HK-2 (cell line): Measurements from ENCODE around the gene RAD54L.
"Not testable (repeated sequence)": the region's sequence is repeated elsewhere in the genome, so short reads cannot be mapped to it uniquely, and the experiment has no call there.

Experiments
- DNase-seq: peaks from one replicate; pipeline ENCODE4 v3.0.0-alpha.2; 2018; ENCODE audit not compliant: unreplicated experiment

Gene RAD54L

GRCh38 chr1:46247436-46248121 is at the start of gene RAD54L:
TSS of gene RAD54L (plus strand) at chr1:46247763. CDS start at chr1:46248406, 643 bp downstream.
- DNase-seq: peak; percentile 99

DNA sequence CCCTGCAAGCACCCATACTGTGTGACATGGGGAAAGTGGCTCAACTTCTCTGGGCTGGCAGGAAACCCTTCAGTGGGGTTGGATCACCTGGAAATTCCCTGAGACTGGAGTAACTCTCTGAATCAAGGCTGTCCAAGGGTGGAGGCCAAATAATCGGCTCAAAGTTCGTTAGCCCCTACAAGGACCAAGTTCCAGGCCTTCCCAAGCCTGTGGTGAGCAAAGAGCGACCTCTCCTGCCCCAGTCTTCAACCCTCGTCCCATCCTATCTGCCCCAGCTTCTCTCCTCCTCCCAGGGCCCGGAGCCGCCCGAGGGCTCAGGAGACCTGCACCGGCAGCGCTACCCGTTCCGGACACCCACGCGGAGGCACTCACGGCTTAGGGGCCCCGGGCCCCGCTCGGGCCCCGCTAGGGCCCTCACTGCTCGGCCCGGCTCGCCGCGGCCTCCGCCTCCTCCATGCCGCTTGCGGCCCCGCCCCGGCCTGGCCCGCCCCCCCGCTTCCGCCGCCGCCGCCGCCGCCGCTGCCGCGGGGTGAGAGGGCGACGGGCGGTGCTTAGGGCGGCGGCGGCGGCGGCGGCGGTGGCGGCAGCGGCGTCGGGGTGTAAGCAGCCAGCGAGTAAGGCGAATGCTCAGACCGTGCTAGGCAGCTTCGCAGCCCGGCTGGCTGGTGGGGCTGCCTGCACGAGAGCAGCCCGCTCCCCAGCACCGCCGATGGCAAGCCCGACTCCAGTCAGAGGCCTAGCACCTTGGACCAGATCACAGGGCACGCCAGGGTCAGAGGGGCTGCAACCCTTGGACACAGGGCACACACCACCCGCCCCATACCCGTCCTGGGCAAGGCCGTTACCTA is 49.4 kb upstream of the RAD54L start, which contains the start of gene POMGNT1:
TSS of gene POMGNT1 (minus strand) at position 471 of the 848 bp plus-strand sequence. CDS start 613 bp downstream, outside the sequence.
- DNase-seq: peak; percentile 72

GRCh38 chr1:46199233-46199749 is 48.3 kb upstream of the RAD54L start:
- no peak for DNase-seq

DNA sequence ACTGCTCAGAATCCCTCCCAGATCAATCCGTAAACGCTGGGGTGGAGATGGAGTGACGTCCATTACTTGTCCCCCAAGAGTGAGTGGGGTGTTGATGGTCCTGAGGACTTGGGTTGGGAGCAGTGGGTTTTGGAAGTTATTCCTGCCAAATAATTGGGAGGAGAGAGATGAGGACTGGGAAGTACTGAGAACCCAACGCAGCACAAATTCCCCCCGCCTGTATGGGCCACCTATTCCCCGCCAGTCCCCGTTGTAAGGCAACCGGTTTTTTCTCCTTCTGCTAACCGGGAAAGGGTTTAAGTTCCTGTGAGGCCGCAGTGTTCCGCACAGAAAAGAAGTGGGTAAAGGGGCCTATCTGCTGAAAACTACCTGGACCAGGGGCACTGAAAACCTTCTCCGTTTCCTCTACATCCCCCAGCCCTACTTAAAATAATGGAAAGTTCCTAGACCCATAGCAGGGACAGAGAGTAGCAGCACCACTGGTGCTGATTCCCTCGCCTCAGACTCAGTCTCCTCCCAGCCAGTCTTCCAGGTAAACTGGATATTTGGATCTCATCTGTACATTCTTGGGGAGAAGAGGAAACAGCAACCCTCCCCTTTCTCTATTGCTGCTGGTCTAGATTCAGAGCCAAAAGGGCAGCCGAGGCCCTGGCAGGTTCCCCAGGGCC is 43.7 kb upstream of the RAD54L start:
- no peak for DNase-seq

GRCh38 chr1:46204406-46204742 is 43.2 kb upstream of the RAD54L start:
- no peak for DNase-seq

DNA sequence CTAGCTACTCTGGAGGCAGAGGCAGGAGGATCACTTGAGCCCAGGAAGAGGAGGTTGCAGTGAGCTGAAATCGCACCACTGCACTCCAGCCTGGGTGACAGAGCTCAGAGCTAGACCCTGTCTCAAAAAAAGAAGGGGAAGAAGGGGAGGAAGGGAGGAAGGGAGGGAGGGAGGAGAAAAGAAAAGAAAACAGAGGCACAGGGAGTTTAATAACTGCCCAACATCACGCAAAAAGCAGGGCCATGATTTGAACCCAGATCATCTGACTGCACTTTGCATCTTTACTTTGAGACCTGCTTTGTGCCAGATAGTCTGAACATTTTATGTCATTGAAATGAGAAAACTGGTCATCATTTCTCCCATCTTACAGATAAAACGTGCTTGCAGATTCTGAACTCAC is 42.4 kb upstream of the RAD54L start:
- no peak for DNase-seq

GRCh38 chr1:46205791-46206190 is 41.8 kb upstream of the RAD54L start:
- DNase-seq: no peak

DNA sequence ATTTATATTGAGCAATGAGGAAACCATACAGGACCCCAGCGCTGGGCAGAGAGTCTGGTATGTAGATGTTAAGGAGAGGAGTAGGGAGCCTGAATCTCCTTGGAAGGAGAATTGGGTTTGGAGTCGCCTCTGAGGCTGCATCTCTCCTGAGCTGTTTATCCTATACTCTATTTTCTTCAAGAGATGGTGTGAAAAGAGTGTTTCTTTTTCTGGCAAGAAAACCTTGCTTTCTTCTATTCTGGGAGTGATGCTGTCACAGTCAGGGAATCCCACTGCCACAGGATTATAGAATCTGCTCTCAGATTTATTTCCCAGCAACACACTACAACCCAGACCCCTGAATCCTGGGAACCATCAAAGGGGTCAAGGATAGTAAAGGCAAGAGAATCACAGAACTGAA is 41.2 kb upstream of the RAD54L start:
- DNase-seq: no peak

- no peak for DNase-seq
These were observed 37.0 kb upstream of the RAD54L start for GRCh38 chr1:46210561-46210960.

DNA sequence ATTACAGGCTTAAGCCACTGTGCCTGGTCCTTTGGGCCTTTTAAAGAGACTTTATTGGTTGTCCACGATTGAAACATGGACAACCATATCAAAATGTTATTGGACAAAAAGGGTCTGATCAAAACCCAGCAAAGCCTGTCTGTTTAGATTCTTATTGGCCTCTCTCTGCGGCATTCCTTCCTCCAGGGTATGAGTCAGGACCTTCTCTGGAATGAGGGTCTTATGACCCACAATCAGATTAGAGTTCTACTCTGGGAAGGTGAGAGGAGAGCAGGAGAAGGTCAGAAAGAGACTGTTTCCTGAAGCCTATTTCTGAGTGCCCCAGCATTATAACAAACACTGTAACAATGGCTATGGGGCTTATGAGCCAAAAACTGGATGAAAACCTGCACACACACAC is 36.5 kb upstream of the RAD54L start:
- DNase-seq: no peak

DNA sequence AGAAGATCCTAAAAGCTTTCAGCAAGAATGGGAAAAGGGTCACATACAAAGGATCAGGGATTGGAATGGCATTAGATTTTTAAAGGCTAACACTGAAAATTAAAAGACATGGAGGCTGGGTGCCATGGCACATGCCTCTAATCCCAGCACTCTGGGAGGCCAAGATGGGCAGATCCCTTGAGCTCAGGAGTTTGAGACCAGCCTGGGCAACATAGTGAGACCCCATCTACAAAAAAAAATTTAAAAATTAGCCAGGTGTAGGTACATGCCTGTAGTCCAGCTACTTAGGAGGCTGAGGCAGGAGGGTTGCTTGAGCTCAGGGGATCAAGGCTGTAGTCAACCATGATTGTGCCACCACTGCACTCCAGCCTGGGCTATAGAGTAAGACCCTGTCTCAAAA is 32.1 kb upstream of the RAD54L start:
- no peak for DNase-seq

- DNase-seq: no peak
These were observed 29.1 kb upstream of the RAD54L start for GRCh38 chr1:46218443-46218842.

GRCh38 chr1:46219551-46220520 is 27.7 kb upstream of the RAD54L start:
- DNase-seq: no peak

GRCh38 chr1:46220808-46221207 is 26.8 kb upstream of the RAD54L start:
- no peak for DNase-seq

DNA sequence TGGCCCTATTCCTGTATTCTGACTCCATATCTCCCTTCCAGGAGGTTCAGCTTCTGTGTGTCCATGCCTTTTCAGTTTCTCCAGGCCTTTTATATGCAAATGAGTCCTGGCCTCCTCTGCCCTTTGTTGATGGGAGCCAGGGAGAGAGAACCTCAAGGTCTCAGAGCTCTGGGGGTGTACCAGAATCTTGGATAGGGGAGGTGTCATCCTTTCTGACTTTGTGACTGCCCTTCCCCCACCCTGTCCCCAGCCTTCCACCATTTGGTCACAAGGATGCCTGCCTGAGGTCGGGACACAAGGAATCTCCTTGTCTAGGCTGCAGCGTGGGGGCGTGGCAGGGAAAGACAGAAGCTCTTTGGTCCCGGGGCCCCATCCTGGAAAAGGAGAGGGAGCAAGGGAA is 25.8 kb upstream of the RAD54L start:
- DNase-seq: no peak

- DNase-seq: not testable (repeated sequence)
These were observed 24.5 kb upstream of the RAD54L start for GRCh38 chr1:46223055-46223454.

- peak; percentile 80 for DNase-seq
These were observed 24.1 kb upstream of the RAD54L start for GRCh38 chr1:46223472-46223943.

DNA sequence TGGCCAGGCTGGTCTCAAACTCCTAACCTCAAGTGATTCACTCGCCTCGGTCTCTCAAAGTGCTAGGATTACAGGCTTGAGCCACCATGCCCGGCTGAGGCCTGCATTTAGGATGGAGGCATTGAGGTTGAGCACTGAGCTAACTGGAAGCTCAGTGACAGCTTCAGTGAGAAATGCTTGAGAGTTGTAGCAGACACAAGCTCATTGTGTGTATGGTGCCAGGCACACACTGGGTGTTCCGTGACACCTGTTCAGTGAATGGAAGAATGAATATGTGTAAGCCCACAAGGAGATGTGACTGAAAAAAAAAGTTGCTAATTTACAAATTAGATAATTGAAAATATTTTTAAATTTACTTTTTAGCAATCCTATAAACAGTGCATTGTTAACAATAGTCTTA is 22.6 kb upstream of the RAD54L start:
- DNase-seq: no peak

GRCh38 chr1:46231231-46231630 is 16.3 kb upstream of the RAD54L start:
- not testable (repeated sequence) for DNase-seq

DNA sequence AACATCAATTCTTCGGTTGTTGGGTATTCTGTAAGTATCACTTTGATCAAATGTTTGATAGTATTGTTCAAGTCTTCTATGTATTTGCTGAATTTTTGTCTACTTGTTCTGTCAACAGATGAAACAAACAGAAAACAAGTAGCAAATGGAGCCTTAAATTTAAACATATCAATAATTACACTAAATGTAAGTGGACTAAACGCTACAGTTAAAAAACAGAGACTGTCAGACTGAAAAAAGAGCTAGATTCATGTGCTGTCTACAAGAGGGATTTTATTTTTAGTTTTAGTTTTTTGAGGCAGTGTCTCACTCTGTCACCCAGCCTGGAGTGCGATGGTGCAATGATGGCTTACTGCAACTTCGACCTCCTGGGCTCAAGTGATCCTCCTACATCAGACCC is 10.7 kb upstream of the RAD54L start:
- DNase-seq: no peak

DNA sequence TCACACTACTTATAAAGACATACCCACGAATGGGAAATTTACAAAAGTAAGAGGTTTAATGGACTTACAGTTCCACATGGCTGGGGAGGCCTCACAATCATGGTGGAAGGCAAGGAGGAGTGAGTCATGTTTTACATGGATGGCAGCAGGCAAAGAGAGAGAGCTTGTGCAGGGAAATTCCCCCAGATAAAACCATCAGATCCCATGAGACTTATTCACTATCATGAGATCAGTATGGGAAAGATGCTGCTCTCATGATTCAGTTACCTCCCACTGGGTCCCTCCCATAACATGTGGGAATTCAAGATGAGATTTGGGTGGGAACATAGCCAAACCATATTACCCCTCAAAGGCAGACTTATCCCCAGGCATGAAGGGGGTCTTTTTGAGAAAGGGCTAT is 8.7 kb upstream of the RAD54L start:
- DNase-seq: not testable (repeated sequence)
